ENCODE results near the gene ZNF823. TPM values are rescaled to one million over a fixed set of nuclear protein-coding genes. Genes with fewer than 3 reads are reported as not detected.

ZNF823 gene
- total and polyA plus RNA-seq, 2 of the 13 experiments (the other 11 are each of a cell fraction or from before 2014, with no cell fraction given), result 5.7 to 11.7 TPM

DNA sequence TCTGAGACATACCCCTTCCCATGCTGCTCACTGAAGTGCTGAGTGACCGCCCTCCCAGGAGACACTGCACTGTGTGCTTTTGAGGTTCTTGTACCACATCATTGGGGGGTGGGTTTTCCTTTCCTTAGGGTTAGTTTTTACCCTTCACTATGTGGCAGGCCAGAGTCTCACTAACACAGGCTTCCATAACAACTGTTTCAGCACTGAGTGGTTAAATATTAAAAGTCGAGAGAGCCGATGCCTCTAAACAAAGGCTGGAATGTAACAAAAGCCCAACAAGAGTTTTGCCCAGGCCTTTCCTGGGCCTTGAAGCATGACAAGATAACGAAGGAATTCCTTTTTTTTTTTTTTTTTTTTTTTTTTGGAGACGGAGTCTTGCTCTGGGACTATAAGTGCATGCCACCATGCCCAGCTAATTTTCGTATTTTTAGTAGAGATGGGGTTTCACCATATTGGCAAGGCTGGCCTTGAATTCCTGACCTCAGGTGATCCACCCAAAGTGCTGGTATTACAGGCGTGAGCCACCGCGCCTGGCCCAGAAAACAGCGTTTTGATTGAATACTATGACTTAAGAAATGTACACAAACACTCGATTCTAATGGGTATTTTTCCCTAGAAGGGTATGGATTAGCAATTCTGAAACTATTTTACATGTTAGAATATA is 46.5 kb downstream of the ZNF823 start (continued):
- TF ChIP-seq ZNF484 (CRISPR knock-in tag; IDR thresholded peaks at IDR 0.05; ENCODE audit: borderline replicate concordance, low read depth) (no peak), ISL2 (CRISPR knock-in tag; IDR thresholded peaks at IDR 0.05) (no peak), RXRB (CRISPR knock-in tag; IDR thresholded peaks at IDR 0.05; ENCODE audit: borderline replicate concordance) (0 out of 2 replicates have a peak, but pooled peaks have one; percentile 29), MATR3 (CRISPR knock-in tag; IDR thresholded peaks at IDR 0.05) (no peak), ZNF333 (CRISPR knock-in tag; IDR thresholded peaks at IDR 0.05; ENCODE audit: borderline replicate concordance) (no peak), ZNF33B (CRISPR knock-in tag; IDR thresholded peaks at IDR 0.05) (no peak), LCORL (IDR thresholded peaks at IDR 0.05) (peak; percentile 47; the same call in 1 of the 2 replicates), LCORL (CRISPR knock-in tag; IDR thresholded peaks at IDR 0.05) (no peak), ZNF678 (CRISPR knock-in tag; IDR thresholded peaks at IDR 0.05) (no peak), RBM39 (IDR thresholded peaks at IDR 0.05; ENCODE audit: low read depth, low read length, poor library complexity, severe bottlenecking) (no peak), GZF1 (CRISPR knock-in tag; IDR thresholded peaks at IDR 0.05) (no peak)
- TF ChIP-seq, protein P1, sequence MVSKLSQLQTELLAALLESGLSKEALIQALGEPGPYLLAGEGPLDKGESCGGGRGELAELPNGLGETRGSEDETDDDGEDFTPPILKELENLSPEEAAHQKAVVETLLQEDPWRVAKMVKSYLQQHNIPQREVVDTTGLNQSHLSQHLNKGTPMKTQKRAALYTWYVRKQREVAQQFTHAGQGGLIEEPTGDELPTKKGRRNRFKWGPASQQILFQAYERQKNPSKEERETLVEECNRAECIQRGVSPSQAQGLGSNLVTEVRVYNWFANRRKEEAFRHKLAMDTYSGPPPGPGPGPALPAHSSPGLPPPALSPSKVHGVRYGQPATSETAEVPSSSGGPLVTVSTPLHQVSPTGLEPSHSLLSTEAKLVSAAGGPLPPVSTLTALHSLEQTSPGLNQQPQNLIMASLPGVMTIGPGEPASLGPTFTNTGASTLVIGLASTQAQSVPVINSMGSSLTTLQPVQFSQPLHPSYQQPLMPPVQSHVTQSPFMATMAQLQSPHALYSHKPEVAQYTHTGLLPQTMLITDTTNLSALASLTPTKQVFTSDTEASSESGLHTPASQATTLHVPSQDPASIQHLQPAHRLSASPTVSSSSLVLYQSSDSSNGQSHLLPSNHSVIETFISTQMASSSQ (IDR thresholded peaks at IDR 0.05; ENCODE audit: low read depth), result peak; percentile 58; the same call in 1 of the 2 replicates
- TF ChIP-seq, protein P1 (CRISPR knock-in tag; IDR thresholded peaks at IDR 0.05; ENCODE audit: borderline replicate concordance), result no peak
- TF ChIP-seq, protein P2, sequence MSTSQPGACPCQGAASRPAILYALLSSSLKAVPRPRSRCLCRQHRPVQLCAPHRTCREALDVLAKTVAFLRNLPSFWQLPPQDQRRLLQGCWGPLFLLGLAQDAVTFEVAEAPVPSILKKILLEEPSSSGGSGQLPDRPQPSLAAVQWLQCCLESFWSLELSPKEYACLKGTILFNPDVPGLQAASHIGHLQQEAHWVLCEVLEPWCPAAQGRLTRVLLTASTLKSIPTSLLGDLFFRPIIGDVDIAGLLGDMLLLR (CRISPR knock-in tag; IDR thresholded peaks at IDR 0.05), result no peak
